ENCODE results near the gene CST7.
"Not testable (repeated sequence)": the region's sequence is repeated elsewhere in the genome, so short reads cannot be mapped to it uniquely, and the experiment has no call there.

CST7 gene

GRCh38 chr20:24929867-24930723 is 19.0 kb upstream of the CST7 start:
- DNase-seq = not testable (repeated sequence)

- not testable (repeated sequence) for DNase-seq
These were observed 18.1 kb upstream of the CST7 start for GRCh38 chr20:24930724-24931688.

- DNase-seq = not testable (repeated sequence)
These were observed 17.2 kb upstream of the CST7 start for GRCh38 chr20:24931893-24932292.

GRCh38 chr20:24933266-24933908 is 15.7 kb upstream of the CST7 start:
- no peak for DNase-seq

GRCh38 chr20:24934101-24934661 is 14.9 kb upstream of the CST7 start:
- DNase-seq = no peak

GRCh38 chr20:24934716-24935115 is 14.4 kb upstream of the CST7 start:
- no peak for DNase-seq

- no peak for DNase-seq
These were observed 13.9 kb upstream of the CST7 start for GRCh38 chr20:24935140-24935539.

- DNase-seq = no peak
These were observed 13.1 kb upstream of the CST7 start for GRCh38 chr20:24935766-24936525.

GRCh38 chr20:24936526-24937407 is 12.3 kb upstream of the CST7 start:
- no peak for DNase-seq

- no peak for DNase-seq
These were observed 11.5 kb upstream of the CST7 start for GRCh38 chr20:24937579-24937978.

GRCh38 chr20:24938498-24938897 is 10.6 kb upstream of the CST7 start:
- no peak for DNase-seq

GRCh38 chr20:24939036-24939435 is 10.0 kb upstream of the CST7 start:
- no peak for DNase-seq

- no peak for DNase-seq
These were observed 6.4 kb upstream of the CST7 start for GRCh38 chr20:24942679-24943078.

- no peak for DNase-seq
These were observed 5.9 kb upstream of the CST7 start for GRCh38 chr20:24943196-24943595.

- DNase-seq = no peak
These were observed 5.3 kb upstream of the CST7 start for GRCh38 chr20:24943731-24944130.

- DNase-seq = not testable (repeated sequence)
These were observed 2.7 kb upstream of the CST7 start for GRCh38 chr20:24946376-24946775.

GRCh38 chr20:24948396-24948938 is 602 bp upstream of the CST7 start:
- DNase-seq = not testable (repeated sequence)

GRCh38 chr20:24949756-24950127 is 673 bp downstream of the CST7 start:
- DNase-seq = peak; percentile 15

GRCh38 chr20:24950128-24950835 is 1.2 kb downstream of the CST7 start:
- no peak for DNase-seq
